ENCODE data around the gene PCNX2.

- TF ChIP-seq CTCF (IDR thresholded peaks at IDR 0.05; ENCODE audit: insufficient read depth, low read length, poor library complexity, severe bottlenecking) (no peak), EZH2phosphoT487 (conservative IDR thresholded peaks at IDR 0.05; ENCODE audit: low read length) (no peak)
Measured at GRCh38 chr1:233295237-233295974, at the start of gene PCNX2.
